Mesothelial cell of epicardium (in vitro differentiated cells): ENCODE measurements around the gene RAPGEF1. TPM values are rescaled to one million over a fixed set of nuclear protein-coding genes. Genes with fewer than 3 reads are reported as not detected.
A peak's percentile ranks its signal among the peaks of the same experiment; 100 is the strongest.

ENCODE experiments used
- DNase-seq, 2 experiments: peaks; one replicate each; pipeline ENCODE4 v3.0.0; 2021; ENCODE audit warnings: low spot score in 2 of 2; ENCODE audit not compliant: unreplicated experiment in 2 of 2
- H3K27ac Mint-ChIP-seq: 2 replicates; pipeline ENCODE4 v1.8.0; 2021; ENCODE audit warnings: mixed read lengths
- H3K27me3 Mint-ChIP-seq: 2 replicates; pipeline ENCODE4 v1.8.0; 2021; ENCODE audit warnings: low read depth, mixed read lengths
- H3K36me3 Mint-ChIP-seq: 2 replicates; pipeline ENCODE4 v1.8.0; 2021; ENCODE audit warnings: mixed read lengths
- H3K4me1 Mint-ChIP-seq: 2 replicates; pipeline ENCODE4 v1.8.0; 2021; ENCODE audit warnings: mixed read lengths
- H3K4me3 Mint-ChIP-seq: 2 replicates; pipeline ENCODE4 v1.8.0; 2021; ENCODE audit warnings: mild to moderate bottlenecking, moderate library complexity, mixed read lengths
- H3K9me3 Mint-ChIP-seq: 2 replicates; pipeline ENCODE4 v1.8.0; 2021; ENCODE audit warnings: mixed read lengths
- total RNA-seq: library from RNA; stranded (reverse); gene quantifications from 3 replicates; pipeline ENCODE4 v1.2.1, GENCODE V29; 2021
- TF ChIP-seq, protein P1 (sequence below): fragments of 200-600 bp; sonication (generic); IDR thresholded peaks from one replicate; pipeline ENCODE4 v1.5.0; 2021; ENCODE audit warnings: antibody characterized with exemption; ENCODE audit not compliant: unreplicated experiment

The RAPGEF1 gene
- total RNA-seq, 1 donor from 2014 or later = 50.4 TPM

DNA sequence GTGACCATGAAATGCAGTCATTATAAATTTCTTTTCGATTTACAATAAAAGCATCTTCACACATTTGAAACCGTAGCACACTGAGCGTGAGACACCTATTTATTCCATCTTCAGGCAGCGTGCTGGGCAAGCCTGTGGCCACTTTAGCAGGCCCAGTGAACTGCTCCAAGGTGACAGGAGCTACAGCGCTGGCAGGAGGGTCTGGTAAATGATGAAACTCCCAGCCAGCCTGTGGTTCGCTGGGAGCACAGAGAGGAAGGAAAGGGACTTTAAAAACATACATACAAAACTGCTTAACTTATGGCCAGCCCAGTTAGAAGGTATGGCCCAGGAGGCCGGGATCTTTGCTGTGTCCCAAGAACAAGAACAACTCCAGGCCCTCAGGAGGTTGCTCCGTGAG, 5.1 kb downstream of the RAPGEF1 start:
- Mint-ChIP-seq H3K9me3 (no peaks in the 10 kb centered on the region), H3K4me1 (peaks cover 54% of the 10 kb centered on the region), H3K27me3 (no peaks in the 10 kb centered on the region), H3K36me3 (peaks cover 2% of the 10 kb centered on the region), H3K4me3 (no peak overlapping the region), H3K27ac (no peak overlapping the region)
- no peak for DNase-seq
- TF ChIP-seq, protein P1, sequence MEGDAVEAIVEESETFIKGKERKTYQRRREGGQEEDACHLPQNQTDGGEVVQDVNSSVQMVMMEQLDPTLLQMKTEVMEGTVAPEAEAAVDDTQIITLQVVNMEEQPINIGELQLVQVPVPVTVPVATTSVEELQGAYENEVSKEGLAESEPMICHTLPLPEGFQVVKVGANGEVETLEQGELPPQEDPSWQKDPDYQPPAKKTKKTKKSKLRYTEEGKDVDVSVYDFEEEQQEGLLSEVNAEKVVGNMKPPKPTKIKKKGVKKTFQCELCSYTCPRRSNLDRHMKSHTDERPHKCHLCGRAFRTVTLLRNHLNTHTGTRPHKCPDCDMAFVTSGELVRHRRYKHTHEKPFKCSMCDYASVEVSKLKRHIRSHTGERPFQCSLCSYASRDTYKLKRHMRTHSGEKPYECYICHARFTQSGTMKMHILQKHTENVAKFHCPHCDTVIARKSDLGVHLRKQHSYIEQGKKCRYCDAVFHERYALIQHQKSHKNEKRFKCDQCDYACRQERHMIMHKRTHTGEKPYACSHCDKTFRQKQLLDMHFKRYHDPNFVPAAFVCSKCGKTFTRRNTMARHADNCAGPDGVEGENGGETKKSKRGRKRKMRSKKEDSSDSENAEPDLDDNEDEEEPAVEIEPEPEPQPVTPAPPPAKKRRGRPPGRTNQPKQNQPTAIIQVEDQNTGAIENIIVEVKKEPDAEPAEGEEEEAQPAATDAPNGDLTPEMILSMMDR = no peak

DNA sequence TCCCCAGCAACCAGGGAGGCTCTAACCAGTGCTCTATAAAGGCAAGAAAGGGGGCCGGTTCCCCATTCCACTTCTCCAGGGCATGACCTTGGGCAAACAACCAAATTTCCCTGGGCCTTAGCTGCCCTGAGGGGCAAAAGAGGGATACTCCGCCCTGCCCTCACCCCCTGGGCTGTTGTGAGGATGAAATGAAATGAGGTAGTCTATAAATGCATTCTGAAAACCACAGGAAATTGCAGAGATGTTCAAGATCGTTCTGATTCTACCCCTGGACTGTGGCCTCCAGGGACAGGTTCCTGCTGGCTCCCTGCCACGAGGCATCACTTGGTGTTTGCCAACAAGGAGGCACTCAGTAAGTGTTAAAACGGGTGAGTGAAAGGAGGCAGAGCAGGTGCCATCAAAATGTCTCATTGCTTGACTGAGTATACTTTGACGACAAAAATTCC, 5.7 kb downstream of the RAPGEF1 start:
- no peak overlapping the region for H3K4me3 Mint-ChIP-seq
- H3K27ac Mint-ChIP-seq = no peak overlapping the region

DNA sequence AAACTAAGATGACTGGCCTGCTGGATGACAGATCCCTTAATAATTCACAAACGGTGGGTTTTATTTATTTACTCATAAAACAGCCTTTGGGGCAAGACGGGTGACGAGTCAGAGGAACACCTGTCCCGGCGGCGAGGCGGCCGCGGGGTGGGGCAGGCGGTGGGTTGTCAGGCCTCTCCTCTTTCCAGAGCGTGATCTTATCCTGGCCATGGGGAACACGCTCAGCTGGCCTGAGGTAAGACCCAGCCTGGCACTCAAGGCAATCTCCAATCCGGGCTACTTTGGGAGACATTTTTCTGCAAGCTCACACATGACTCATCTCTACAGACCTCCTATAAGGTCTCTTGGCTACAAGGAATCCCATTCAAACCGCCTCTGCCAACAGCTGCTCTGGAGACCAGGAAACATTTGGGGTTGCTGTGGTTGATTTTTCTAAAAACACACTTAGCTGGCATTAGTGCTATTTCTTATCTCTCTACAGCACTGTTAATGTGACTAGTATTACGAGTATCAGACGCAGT, 6.3 kb downstream of the RAPGEF1 start:
- no peak for DNase-seq
- Mint-ChIP-seq H3K4me3 (no peak overlapping the region), H3K4me1 (peaks cover 54% of the 10 kb centered on the region)

More for the DNA sequence above, 5.7 kb downstream of the RAPGEF1 start:
- peaks cover 2% of the 10 kb centered on the region for H3K36me3 Mint-ChIP-seq
- DNase-seq = no peak
- H3K9me3 Mint-ChIP-seq = no peaks in the 10 kb centered on the region
- peaks cover 57% of the 10 kb centered on the region for H3K4me1 Mint-ChIP-seq
- H3K27me3 Mint-ChIP-seq = no peaks in the 10 kb centered on the region
- TF ChIP-seq, protein P1 = no peak

DNA sequence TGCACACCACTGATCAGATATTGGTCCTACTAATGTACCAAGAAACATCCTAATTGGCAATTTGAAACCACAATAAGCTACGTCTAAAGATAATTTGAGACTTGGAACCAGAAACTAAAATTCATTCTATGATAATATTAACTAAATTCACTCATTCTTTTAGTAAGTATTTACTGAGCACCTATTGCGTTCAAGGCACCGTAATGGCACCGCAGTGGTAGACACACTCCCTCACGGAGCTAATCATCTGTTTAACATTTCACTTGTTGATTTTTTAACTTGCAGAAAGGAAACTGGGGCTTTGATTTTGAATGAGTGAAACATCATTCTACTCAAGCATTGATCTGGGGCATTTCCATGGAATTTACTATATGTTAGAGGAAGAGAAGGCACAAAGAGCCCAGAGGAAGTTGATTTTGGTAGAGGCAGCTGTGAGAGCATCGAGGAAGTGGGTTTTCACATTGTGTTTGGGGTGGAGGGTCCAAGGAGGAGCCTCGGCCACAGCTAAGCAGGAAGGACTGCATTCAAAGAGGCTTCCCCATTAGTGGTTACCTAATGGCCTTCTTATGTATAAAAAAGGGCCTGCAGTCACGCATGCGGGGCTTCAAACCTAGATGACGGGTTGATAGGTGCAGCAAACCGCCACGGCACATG, 7.1 kb downstream of the RAPGEF1 start:
- H3K4me3 Mint-ChIP-seq = no peak overlapping the region
- H3K36me3 Mint-ChIP-seq = peaks cover 2% of the 10 kb centered on the region
- peaks cover 58% of the 10 kb centered on the region for H3K4me1 Mint-ChIP-seq
- H3K27ac Mint-ChIP-seq = no peak overlapping the region
- H3K9me3 Mint-ChIP-seq = no peaks in the 10 kb centered on the region
- TF ChIP-seq, protein P1 = no peak
- H3K27me3 Mint-ChIP-seq = no peaks in the 10 kb centered on the region
- no peak for DNase-seq

More for the DNA sequence above, 6.3 kb downstream of the RAPGEF1 start:
- TF ChIP-seq, protein P1 = no peak
- peak overlapping the region; percentile 1 for H3K27ac Mint-ChIP-seq
- H3K9me3 Mint-ChIP-seq = no peaks in the 10 kb centered on the region
- H3K36me3 Mint-ChIP-seq = peaks cover 2% of the 10 kb centered on the region
- H3K27me3 Mint-ChIP-seq = no peaks in the 10 kb centered on the region

DNA sequence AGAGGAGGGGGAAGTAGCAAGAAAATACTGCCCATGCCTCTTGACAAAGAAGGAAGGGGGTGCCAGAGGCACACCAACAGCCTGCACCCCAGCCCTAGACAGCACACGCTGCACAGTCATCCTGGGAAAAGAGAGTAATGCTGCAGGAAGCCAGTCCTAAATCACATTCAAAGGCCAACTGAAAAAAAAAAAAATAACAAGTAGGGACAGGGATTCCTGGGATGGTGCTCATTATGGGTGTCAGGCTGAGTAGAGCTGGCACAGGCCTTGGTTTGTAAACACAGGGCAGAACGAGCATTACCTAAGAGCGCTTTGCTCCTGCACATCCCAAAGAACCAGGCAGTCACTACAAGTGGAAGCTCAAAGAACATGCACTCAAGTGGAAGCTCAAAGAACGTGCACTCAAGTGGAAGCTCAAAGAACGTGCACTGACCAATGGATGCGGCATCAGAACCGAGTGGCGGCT, 7.8 kb downstream of the RAPGEF1 start:
- no peak overlapping the region for H3K27ac Mint-ChIP-seq
- no peaks in the 10 kb centered on the region for H3K9me3 Mint-ChIP-seq
- DNase-seq = no peak
- H3K4me1 Mint-ChIP-seq = peaks cover 61% of the 10 kb centered on the region
- TF ChIP-seq, protein P1 = no peak
- peaks cover 2% of the 10 kb centered on the region for H3K36me3 Mint-ChIP-seq
- H3K4me3 Mint-ChIP-seq = no peak overlapping the region
- H3K27me3 Mint-ChIP-seq = no peaks in the 10 kb centered on the region
